GM21381 (cell line): ENCODE data around the gene RHOV.
A peak's percentile ranks its signal among the peaks of the same experiment; 100 is the strongest.
"Not testable (repeated sequence)": the region's sequence is repeated elsewhere in the genome, so short reads cannot be mapped to it uniquely, and the experiment has no call there.

Experiments used
- ATAC-seq: cut with Tn5 transposase; IDR thresholded peaks from one replicate; pipeline ENCODE4 v1.9.1; 2021; ENCODE audit warnings: mild to moderate bottlenecking, moderate library complexity; ENCODE audit not compliant: unreplicated experiment

RHOV gene

DNA sequence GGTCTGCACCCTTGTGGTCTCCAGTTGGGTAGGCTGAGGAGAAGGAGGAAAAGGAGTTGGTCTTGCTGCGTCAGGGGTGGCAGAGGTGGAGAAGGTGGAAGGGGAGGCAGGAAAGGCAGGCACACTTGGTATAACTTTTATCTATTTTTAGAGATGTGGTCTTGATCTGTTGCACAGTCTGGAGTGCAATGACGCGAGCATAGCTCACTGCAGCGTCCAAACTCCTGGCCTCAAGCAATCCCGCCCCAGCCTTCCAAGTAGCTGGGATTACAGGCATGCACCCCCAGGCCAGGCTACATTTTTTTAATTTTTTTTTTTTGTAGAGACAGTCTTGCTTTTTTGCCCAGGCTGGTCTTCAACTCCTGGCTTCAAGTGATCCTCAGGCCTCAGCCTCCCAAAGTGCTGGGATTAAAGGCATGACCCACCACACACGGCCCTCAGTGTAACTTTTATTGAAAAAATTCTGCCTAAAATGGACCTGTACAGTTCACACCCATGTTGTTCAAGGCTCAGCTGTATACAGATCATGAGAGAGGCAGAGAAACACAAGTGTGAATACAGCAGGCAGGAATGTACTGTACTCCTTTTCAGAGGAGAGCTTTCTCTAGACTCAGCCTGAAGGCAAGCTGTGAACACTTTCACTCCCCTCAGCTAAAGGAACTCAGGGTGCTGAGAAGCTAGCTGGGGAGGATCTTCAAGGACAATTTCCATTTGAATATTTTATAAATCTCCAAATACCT is 2.1 kb upstream of the RHOV start:
- ATAC-seq = no peak

DNA sequence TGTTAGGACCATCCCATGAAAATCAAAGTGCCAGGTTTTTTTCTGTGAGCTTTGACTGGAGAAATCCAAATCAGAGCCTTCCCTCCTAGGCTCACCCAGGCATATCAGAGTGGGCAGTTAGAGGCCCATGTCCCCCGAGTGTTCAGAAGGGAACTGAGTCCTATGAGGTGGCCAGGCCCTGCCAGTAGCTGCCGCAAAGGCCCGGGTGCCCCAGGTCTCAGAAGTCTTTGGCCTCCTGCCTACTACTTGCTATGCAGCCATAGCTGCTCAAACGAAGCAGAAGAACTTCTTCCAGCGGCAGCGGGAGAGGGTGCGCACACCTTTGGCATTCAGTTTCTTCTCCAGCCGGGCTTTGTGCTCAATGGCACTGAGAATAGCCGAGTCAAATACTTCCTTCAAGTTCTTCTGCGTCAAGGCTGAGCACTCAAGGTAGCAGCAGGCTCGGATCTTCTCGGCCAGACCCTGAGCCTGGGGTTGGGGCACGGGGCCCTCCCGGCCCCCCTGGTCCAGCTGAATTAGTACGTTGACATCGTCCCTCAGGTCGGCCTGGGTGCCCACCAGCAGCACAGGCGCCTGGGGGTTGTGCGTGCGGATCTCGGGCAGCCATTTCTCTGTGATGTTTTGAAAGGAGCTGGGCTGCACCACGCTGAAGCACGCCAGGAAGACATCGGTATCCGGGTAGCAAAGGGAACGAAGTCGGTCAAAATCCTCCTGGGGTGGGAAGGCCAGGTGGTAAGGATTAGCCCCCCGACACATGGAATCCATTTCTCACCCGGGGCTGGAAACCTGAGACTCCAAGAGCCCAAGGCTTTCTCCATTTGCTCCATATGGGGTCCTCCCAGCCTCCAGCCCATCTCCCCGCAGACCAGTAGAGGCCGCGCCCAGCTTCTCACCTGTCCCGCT is 992 bp downstream of the RHOV start:
- ATAC-seq = no peak

DNA sequence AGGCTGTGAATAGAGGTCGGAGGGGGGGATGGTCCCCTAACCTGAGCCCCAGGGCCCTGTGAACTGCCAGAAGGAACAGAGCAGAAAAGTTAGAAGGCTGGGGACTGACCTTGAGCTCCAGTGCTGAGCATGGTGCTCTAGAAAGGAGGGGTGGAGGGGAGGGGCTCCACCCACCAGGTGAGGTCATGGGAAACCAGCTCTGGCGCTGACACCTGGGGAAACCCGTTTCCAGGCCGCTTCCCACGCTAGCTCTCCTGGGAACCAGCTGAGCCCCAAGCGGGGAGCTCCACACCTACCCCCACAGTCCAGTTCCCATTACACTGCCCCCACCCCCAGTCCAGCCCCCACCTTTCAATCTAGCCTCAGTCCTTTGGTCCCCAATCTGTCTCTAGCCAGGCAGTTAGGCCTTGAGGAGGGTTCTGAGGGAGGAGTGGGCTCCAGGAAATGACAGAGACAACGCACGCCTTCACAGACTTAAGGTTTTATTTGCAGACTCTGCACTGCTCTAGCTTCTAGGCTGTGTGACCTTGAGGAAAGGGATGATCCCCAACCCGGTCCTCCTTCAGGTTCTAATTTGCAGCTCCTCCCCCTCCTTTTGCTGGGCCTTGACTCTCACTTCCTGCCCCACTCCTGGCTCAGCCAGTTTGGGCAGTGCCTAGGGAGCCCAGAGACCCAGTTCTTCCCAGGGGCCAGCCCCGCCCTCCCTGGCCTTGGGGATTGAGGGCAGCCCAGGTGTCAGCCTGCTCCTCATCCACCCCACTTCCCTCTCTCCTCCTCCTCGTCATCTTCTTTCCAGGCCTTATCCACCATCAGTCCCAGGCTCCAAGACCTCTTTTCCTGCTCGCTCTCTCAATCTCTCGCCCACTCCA is 2.1 kb downstream of the RHOV start:
- ATAC-seq = peak; percentile 41

DNA sequence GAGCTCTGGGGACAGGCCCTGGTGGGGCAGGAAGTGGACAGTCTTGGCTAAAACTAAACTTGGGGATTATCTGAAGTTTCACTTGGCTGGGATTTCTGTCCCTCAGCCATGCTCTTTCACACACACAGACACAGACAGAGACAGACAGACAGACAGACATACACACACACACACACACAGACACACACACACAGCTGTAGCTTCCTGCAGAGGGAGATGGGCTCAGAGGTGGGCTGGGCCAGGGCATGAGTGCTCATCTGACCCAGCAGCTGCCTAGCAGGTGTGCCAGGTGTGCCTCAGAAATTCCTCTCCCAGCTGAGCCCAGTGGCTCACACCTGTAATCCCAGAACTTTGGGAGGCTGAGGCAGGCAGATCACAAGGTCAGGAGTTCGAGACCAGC is 3.3 kb downstream of the RHOV start:
- ATAC-seq = no peak

DNA sequence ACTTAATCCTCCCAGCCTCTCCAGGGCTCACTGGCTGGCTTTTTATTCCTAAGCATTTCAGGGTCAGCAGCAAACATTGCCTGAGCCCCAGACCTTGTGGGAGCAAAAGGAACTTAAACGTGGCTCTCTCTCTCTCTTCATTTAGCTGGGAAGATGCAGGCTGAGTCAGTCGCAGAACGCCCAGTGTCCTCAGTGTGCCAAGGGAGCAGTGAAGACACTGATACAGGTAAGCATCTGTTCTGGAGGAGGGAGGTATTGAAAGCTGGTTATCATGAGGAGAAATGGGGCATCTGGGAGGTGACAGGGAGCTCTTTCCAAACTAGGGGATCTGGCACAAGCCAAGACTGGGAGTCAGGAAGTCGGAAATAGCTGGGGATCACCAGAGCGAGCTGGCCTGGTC is 4.3 kb downstream of the RHOV start:
- ATAC-seq = no peak

DNA sequence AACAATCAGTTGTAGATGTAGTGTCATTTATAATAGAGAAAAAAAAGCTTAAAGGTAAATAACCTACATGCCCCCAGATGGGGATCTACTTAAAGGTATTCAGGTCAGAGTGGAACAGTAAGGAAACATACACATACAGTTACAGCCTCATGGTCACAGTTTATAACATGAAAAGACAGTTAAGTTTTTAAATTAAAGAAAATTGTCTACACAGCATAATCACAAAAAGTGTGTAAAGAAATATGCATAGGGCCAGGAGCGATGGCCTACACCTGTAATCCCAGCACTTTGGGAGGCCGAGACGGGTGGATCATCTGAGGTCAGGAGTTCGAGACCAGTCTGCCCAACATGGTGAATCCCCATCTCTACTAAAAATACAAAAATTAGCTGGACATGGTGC is 6.8 kb downstream of the RHOV start:
- no peak for ATAC-seq

DNA sequence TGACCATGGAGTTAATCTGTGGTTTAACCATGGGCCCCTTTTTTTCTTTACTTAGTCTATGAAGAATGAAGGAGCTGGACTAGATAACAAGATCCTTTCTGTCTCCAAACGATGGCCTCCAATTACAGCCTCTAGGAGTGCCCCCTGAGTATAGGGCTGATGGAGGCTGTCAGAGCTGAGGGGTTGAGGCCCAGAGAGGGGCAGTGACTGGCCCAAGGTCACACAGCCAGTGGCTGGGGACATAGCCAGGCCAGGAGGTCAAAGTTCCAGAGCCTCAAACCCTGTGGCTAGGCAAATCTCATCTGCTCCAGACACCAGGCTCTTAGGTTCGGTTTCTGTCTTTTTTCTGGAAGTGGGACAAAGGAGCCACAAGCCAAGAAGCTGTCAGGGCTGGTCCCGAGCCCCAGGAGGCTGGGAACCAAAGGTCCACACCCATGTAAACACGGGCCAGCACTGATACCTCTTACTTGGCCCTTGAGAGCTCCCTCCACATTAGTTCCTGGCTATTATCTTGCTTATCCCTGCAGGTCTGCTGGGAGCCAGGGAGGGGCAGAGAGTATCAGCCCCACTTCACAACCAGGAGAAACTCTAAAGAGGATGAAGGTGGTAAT is 10.3 kb downstream of the RHOV start:
- ATAC-seq = no peak

DNA sequence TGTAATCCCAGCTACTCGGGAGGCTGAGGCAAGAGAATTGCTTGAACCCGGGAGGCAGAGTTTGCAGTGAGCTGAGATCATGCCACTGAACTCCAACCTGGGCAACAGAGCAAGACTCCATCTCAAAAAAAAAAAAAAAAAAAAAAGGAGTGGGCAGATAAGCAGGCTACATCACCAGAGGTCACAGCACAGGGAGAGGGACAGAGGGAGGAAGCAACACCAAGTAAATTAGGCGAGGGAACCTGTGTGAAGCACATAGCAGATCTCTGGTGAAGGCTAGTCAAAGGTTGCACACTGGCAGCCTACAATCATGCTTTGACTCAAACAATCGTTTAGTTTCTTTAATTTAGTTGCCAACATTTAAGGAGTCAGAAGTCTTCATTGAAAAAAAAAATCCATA is 12.9 kb downstream of the RHOV start:
- ATAC-seq = not testable (repeated sequence)

DNA sequence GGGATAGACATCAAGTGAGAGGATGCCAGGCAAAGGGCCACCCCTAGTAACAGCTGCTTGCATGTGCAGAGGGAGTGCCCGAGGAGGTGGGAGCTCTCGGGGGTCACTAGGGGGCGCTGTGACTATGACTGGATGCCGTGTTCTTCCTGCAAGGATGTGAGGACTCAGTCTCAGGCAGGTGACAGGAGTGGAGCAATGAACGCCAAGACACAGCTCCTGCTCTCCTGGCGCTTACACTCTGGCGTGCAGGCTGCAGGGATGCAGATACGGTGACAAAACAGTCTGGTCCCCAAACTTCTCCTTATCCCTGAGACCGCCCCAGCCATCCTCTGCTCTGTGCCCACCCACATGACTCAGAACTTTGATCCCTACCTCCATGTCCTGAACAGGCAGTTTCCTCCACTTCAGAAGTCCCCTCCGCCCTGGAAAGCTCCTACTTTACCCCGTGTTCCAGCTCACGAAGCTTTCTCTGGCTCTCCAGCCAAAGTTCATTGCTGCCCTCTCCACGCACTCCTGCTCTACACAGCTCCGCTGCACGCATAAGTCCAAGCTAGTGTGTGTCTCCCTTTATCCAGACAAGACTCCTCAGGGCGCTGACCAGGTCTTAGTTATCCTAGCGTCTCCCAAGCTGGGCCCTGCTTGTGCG is 14.7 kb downstream of the RHOV start:
- no peak for ATAC-seq

DNA sequence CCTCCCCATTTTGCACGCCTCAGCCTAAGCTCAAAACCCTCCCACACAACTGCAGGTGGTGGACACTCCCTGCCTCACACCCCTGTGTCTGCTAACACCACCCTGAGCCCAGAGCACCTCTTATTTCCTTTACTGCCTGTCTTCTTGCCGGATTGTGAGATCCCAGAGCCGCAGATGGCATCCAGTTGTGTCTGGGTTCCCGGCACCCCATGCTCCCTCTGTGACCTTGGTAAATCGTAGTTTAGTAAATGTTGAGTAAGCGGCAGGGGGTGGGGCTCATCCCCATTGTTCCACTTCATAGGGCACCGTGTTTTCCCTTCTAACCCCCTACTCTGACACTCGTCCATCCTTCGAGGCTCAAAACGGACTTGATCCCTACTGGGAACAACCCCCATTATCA is 15.3 kb downstream of the RHOV start:
- no peak for ATAC-seq

DNA sequence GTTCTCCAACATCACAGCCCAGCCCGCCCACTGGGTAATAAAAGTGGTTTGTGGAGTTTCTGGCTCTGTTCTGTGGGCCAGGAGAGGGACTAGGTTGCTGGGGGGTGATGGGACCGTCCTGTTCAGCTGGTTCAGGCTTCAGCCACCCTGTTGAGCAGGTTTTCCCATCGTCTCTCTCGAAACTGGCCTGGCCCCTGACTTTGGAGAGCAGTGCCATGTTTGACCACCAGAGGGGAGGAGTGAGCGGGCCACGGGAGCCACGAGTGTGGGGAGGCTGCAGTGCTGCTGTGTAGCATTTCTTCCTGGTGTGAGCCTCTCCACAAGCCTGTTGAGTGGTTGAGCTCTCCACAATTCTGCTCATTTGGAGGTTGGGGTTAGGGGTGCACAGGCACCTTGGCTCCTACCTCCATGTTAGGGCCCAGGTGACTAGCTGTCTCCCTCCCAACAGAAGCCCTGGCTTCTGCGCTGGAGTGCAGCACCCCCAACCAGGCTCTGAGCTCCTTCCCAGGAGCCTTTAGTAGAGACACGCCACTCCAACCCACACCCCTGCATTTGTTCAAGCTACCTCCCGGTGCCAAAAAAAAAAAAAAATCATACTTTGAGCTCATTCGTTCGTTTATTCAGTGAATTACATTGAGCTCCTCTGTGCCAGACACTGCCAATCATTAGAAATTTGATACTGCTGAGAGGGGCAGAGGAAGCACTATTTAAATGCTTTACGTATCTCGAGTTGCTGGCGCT is 16.3 kb downstream of the RHOV start:
- ATAC-seq = peak; percentile 55

DNA sequence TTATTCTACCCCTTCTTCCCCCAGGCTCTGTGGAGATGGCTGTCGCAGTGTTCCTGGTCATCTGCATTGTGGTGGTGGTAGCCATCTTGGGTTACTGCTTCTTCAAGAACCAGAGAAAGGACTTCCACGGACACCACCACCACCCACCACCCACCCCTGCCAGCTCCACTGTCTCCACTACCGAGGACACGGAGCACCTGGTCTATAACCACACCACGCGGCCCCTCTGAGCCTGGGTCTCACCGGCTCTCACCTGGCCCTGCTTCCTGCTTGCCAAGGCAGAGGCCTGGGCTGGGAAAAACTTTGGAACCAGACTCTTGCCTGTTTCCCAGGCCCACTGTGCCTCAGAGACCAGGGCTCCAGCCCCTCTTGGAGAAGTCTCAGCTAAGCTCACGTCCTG is 17.3 kb downstream of the RHOV start:
- ATAC-seq = no peak

DNA sequence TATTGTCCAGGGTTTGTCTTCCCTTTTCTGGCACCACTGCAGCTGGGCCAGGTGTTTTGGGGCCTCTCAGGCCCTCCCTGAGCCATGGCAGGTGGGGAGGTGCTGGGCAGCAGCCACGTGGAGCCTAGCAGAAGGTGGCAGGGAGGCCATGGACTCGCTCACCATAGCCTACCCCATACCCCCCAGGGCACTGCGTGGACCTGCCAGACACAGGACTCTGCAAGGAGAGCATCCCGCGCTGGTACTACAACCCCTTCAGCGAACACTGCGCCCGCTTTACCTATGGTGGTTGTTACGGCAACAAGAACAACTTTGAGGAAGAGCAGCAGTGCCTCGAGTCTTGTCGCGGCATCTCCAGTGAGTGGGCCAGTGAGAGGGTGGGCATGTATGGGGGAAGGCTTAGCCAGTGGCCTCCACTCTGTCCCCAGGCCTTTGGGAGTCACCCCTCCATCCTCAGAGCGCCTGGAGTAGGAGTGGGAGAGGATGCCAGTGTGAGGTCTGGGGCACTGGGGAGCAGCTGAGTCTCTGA is 18.3 kb downstream of the RHOV start:
- no peak for ATAC-seq

DNA sequence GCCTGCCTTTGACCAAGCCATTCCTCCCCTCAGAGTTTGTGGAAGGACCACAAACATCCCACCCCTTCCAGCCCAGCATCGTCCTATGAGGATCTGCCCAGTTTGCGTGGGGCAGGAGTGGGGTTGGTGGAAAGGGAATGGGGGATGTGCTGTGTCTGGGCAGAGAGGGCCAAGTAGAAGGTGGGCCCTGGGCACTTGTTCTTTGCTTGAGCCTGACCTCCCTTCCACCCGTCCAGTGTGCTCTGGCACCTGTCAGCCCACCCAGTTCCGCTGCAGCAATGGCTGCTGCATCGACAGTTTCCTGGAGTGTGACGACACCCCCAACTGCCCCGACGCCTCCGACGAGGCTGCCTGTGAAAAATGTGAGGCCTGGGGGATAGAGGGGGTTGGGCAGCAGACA is 19.9 kb downstream of the RHOV start:
- no peak for ATAC-seq

DNA sequence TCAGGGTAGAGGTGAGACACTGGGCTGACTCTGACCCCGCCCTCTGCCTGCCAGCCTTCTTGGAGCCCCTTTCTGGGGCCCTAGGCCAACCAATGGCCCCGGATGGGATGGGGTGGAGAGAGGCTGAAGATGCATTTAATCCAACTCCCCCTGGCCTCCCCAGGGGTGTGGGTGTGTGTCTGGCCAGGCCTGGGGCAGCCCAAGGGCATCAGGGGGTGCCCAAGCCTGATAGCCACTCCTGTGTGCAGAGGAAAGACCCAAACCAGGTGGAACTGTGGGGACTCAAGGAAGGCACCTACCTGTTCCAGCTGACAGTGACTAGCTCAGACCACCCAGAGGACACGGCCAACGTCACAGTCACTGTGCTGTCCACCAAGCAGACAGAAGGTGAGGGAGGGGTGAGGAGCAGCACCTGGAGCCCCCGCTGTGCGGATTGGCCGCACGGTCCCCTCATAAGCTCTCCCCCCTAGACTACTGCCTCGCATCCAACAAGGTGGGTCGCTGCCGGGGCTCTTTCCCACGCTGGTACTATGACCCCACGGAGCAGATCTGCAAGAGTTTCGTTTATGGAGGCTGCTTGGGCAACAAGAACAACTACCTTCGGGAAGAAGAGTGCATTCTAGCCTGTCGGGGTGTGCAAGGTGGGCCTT is 20.7 kb downstream of the RHOV start:
- no peak for ATAC-seq

DNA sequence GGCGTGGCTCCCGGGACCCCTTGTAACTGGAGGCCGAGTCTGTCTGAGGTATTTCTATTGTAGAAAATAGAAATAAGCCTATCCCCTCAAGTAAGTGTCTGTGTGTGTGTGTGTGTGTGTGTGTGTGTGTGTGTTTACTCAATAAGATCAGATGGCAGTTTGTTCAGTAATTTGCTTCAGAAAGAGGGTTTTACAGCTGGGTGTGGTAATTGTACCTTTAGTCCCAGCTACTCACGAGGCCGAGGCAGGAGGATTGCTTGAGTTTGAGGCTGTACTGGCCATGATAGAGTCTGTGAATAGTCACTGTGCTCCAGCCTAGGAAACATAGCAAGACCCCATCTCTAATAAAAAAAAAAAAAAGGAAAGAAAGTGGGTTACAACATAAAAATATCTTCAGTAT is 21.5 kb downstream of the RHOV start:
- ATAC-seq = no peak

DNA sequence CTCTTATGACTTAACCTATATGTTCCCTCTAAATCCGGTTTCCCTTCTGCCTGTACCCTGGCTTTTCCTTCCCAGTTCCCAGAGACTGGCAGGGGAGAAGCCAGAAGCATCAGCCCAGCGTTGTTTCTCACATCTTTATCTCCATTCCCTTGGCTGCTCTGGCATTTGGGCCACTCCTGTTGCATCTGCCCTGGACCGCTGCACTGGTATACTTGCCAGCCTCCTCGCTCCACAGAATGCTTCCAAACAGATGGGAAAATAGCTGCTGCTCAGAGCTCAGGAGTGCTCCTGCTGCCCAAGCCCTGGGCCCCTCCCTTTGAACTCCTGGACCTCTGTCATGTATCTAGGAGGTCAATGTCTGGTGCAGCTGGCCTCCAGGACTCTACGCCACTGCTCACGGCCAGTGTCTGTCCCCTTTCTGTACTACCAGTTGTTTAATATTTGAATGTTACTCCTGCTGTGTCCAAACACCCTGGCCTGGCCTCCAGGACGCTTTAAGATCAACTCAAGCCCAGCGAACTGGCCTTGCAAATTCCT is 23.4 kb downstream of the RHOV start:
- ATAC-seq = no peak

DNA sequence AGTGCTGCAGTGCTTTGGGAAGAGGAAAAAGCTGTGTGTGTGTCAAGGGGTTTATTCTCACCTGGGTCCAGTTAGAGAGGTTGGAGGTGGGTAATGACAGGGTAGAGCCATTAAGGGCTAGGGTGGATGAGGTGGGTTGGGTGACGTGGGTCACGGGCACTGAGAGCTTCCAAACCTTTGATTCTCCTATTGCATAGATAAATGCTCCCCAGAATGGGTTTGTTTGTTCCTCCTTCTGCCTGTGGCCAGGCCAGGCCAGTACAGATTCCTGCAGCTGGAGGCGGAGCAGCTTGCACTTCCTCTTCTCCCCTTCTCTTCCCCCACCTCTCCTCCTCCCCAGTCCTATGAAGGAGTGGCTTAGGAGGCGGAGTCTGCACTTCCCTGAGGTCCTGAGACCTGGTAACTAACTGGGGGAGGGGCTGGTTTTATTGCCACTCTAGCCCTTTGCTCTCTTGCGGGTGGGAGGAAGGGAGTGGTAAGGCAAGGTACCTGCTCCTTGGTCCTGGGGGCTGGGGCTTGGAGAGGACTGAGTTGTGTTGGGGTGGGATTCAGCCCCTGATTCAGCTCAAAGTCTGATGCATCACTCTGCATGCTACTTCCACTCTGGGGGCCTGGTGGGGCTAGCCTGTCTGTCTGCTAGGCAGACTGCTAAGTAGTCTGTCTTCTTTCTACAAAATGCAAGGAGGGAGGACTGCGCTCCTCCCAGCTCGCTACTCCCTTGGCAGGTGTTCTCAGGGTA is 26.6 kb downstream of the RHOV start:
- ATAC-seq = peak; percentile 51
